ENCODE data around the gene POPDC2.

DNA sequence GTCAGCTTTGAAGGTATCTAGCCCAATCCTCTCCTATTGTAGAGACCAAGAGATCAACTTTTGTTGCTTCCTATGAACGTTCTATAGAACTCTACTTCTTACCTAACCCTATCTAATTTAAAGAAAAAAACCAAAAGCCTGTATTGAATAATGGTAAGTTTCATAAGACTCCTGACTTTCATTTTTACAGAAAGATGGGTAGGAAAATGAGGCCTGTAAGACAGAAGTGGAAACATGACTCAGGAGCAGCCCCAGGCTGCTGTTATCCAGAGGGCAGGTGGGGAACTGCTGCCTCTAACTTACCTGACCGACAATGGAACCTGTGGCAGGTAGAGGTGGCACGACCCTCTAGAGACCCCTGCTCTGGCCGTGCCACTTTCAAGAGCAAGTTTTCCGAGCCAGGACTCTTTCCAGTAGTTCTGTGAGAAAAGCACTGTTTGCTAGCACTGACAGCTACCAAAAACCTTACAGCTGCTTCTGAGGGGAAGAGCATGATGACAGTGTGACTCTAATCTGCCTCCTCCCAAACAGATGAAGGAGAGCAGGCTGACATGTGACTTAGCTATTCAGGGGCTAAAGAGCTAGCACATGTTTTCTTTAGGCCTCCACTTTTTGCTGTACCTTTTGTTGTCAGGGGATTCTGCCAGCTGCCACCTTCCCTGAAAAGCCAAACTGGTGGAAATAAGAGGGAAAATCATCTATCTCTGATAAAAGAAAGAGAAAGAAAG is 17.5 kb downstream of the POPDC2 start:
- TF ChIP-seq CTCF (IDR thresholded peaks at IDR 0.05 in 8 of 11, conservative IDR thresholded peaks at IDR 0.05 in 3 of 11) (no peak), POLR2AphosphoS5 (IDR thresholded peaks at IDR 0.05) (no peak), POLR2A (IDR thresholded peaks at IDR 0.05) (no peak)

All from spleen (tissue), 7 donors.